Measurements from ENCODE around the gene PEX5.
"Not testable (repeated sequence)": the region's sequence is repeated elsewhere in the genome, so short reads cannot be mapped to it uniquely, and the experiment has no call there.

Gene PEX5

DNA sequence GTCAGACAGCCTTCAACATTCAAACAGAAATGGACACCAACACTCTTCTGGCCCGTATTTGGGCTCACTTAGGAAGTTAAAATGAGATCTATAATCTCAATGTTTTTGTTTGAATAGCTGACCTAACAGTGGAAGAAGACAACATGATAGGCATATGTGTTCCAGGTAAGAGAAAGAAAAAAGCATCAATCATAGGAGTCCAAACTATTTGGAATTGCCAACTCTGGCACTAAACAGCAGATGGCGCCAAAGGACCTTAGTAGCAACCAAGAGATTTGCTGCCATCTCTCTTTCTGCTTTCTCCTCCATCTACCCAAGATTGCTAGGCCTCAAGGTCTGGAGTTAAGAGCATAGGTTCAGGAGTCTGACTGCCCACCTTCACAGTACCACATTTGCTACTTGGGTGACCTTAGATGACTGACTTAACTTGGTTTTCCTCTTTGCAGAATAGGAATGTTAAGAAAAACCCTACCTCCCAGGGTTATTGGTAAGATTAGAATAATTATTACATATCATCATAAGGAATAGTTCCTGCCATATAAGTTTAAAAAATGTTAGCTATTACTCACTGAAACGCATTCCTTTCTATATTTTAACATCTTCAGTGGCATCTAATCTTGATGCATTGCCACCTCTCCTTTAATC is 30.2 kb downstream of the PEX5 start:
- DNase-seq: peak; percentile 64

GRCh38 chr12:7221486-7221885 is 32.0 kb downstream of the PEX5 start:
- DNase-seq: no peak

DNA sequence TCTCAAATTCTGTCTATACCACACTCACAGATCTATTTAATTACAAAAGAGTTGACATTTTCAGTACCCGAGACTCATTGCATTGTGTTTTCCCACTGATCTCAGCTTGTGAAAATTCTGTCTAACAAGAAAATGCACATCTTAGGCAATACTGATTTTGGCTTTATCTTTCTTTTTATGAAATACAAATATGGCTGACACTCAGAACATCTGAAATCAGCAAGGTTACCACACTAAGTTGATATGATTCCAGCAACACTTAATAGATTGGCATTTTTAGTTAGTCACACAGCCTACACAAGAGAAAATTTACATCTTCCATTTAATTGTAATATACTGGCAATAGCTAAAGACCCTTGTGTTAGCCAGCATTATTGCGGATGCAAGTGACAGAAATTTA is 40.3 kb downstream of the PEX5 start:
- DNase-seq: no peak

DNA sequence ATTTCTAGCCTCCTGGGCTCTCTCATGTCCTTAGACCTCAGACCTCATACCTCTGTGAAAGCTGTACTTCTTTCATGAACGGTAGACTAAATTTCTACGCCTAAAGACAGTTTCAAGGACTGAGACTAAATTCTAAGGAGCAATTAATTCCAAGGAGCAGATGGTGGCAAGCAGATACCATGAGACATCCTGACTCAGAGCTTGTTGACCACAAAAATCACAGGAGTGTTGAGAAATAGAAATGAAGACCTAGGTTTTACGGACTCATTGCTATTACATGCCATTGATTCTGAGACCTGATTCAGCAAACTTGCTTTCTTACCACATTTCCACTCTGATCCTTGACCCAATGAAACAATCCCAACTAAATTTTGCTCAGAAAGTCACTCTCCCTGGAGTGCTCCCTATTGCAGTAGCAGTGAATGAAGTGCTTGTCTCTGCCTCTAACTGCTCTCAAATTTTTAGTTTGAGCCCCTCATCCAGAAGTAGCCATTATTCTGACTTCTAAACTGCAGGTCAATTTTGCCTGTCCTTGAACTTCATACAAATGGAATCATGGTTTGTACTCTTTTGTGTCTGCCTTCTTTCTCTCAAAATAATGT is 52.0 kb downstream of the PEX5 start:
- DNase-seq: no peak

GRCh38 chr12:7242176-7243101 is 53.0 kb downstream of the PEX5 start:
- DNase-seq: no peak

DNA sequence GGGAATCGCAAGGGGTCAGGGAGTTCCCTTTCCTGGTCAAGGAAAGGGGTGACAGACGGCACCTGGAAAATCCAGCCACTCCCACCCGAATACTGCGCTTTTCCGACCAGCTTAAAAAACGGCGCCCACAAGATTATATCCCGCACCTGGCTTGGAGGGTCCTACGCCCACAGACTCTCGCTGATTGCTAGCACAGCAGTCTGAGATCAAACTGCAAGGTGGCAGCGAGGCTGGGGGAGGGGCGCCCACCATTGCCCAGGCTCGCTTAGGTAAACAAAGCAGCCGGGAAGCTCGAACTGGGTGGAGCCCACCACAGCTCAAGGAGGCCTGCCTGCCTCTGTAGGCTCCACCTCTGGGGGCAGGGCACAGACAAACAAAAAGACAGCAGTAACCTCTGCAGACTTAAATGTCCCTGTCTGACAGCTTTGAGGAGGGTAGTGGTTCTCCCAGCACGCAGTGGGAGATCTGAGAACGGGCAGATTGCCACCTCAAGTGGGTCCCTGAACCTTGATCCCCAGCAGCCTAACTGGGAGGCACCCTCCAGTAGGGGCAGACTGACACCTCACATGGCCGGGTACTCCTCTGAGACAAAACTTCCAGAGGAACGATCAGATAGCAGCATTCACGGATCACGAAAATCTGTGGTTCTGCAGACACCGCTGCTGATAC is 62.0 kb downstream of the PEX5 start:
- not testable (repeated sequence) for DNase-seq

GRCh38 chr12:7259060-7259459 is 69.6 kb downstream of the PEX5 start:
- DNase-seq: no peak
